Transverse colon (tissue), 4 donors: ENCODE measurements around the gene KRT39. TPM values are rescaled to one million over a fixed set of nuclear protein-coding genes. Genes with fewer than 3 reads are reported as not detected.

Experiments
- DNase-seq: peaks from one replicate; pipeline ENCODE4 v3.0.0-alpha.2; 2019
- H3K27ac ChIP-seq, 4 donors: fragments of 200-600 bp; sonication (generic); 2 replicates each; pipeline ENCODE4 v1.5.1; 2016 to 2018; ENCODE audit warnings: inconsistent platforms in 4 of 4
- H3K27me3 ChIP-seq: fragments of 200-600 bp; sonication (generic); 2 replicates; pipeline ENCODE4 v1.5.1; 2017; ENCODE audit warnings: inconsistent platforms
- H3K36me3 ChIP-seq, 4 donors: fragments of 200-600 bp; sonication (generic); 2 replicates each; pipeline ENCODE4 v1.5.1; 2017 to 2019; ENCODE audit warnings: inconsistent platforms in 4 of 4
- H3K4me1 ChIP-seq, 4 donors: fragments of 200-600 bp; sonication (generic); 2 replicates each; pipeline ENCODE4 v1.5.1; 2017 to 2020; ENCODE audit warnings: inconsistent platforms in 4 of 4
- H3K4me3 ChIP-seq, 4 donors: fragments of 200-600 bp; sonication (generic); 1 replicate in 1 of 4; 2 replicates in 3 of 4; pipeline versions ENCODE4 v1.5.1 to v1.6.1; 2017 to 2019; ENCODE audit warnings: inconsistent platforms in 4 of 4
- H3K9me3 ChIP-seq, 2 donors: fragments of 200-600 bp; sonication (generic); 2 replicates each; pipeline ENCODE4 v1.5.1; 2017 to 2019; ENCODE audit warnings: inconsistent platforms in 2 of 2
- EP300 ChIP-seq: sonication (generic); formaldehyde crosslinking; IDR thresholded peaks from one replicate; pipeline ENCODE4 v1.6.1; 2017; ENCODE audit warnings: antibody characterized with exemption, low read depth
- POLR2A ChIP-seq: fragments of 450-650 bp; IDR thresholded peaks from one replicate; pipeline ENCODE4 v1.6.1; 2016; ENCODE audit warnings: antibody characterized with exemption, mild to moderate bottlenecking, moderate library complexity
- POLR2AphosphoS5 ChIP-seq, 3 donors: sonication (generic); formaldehyde crosslinking; IDR thresholded peaks; one replicate each; pipeline ENCODE4 v1.6.1; 2016; ENCODE audit warnings: antibody characterized with exemption in 3 of 3
- WGBS, 2 donors: methylation state at CpG; one replicate each; pipeline ENCODE4 v1.1.5; 2018; ENCODE audit warnings: low coverage in 1 of 2; 5-methylcytosine and 5-hydroxymethylcytosine counted together
- in situ Hi-C, 4 donors: fragments of 200-750 bp; cut with MboI; loops; one replicate each; pipeline versions ENCODE4 v1.15.0 to v1.15.1; 2017; ENCODE audit warnings: low sequenced_read_pairs in 3 of 4, low pct_ligation_motif_present in 1 of 4, low pct_unique_long_range_greater_than_20kb in 1 of 4
- intact Hi-C: fragments of 100-400 bp; cut with DNase I; formaldehyde crosslinking; loops from one replicate; pipeline ENCODE4 v1.15.1; 2023; ENCODE audit warnings: low total_unique reads
- total RNA-seq, 4 donors: library from RNA; depleted of rRNA; stranded (reverse); fragments of >200 nt; gene quantifications; one replicate each; pipeline ENCODE4 v1.1.0, GENCODE V29; 2016
- TF ChIP-seq, protein P1 (sequence below), 5 experiments: fragments of 200-600 bp in 3 of 5; fragments of 450-650 bp in 2 of 5; sonication (generic) in 3 of 5; IDR thresholded peaks; 1 replicate in 2 of 5; 2 replicates in 3 of 5; pipeline ENCODE4 v1.5.1; 2016 to 2017; ENCODE audit warnings: antibody characterized with exemption in 5 of 5, inconsistent platforms in 3 of 5, mild to moderate bottlenecking in 2 of 5, moderate library complexity in 1 of 5

The KRT39 gene
- not detected for total RNA-seq

DNA sequence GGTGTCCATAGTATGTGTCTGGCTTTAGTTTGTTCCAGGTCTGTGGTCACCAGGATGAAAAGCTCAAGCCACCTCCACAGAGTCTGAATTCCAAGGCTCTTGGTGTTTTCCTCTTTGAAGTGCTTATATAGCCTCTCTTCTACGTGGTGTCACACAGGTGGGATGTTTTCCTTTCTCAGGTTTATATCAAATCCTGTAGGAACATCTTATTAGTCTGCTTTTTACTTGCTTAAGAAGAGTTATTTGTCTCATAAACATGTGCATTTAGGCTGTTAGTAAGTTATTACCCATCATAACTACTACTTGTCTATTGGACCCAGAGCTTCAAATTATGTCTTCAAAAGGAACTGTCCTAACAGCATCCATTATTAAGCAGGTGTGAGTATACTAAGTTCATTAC lies at the start of gene KRT39:
TSS of gene KRT39 (minus strand) at position 101 of the 400 bp plus-strand sequence. CDS start at position 9, 92 bp downstream.
- WGBS, 2 donors = 36 to 42% methylated on average over 1 of the region's 1 CpG
- Histone ChIP-seq H3K4me1 (no peaks in the 10 kb centered on the region), H3K27me3 (no peaks in the 10 kb centered on the region), H3K4me3 (no peak within 1 kb of the TSS), H3K27ac (no peak within 1 kb of the TSS), H3K9me3 (no peaks in the 10 kb centered on the region), H3K36me3 (no peaks in the 10 kb centered on the region)
- TF ChIP-seq, protein P1, sequence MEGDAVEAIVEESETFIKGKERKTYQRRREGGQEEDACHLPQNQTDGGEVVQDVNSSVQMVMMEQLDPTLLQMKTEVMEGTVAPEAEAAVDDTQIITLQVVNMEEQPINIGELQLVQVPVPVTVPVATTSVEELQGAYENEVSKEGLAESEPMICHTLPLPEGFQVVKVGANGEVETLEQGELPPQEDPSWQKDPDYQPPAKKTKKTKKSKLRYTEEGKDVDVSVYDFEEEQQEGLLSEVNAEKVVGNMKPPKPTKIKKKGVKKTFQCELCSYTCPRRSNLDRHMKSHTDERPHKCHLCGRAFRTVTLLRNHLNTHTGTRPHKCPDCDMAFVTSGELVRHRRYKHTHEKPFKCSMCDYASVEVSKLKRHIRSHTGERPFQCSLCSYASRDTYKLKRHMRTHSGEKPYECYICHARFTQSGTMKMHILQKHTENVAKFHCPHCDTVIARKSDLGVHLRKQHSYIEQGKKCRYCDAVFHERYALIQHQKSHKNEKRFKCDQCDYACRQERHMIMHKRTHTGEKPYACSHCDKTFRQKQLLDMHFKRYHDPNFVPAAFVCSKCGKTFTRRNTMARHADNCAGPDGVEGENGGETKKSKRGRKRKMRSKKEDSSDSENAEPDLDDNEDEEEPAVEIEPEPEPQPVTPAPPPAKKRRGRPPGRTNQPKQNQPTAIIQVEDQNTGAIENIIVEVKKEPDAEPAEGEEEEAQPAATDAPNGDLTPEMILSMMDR (IDR thresholded peaks at IDR 0.05) = no peak
- TF ChIP-seq EP300 (no peak), POLR2A (no peak), POLR2AphosphoS5 (IDR thresholded peaks at IDR 0.05) (no peak)
- in situ Hi-C loops = no loop called here
- intact Hi-C loops = no loop called here
- no peak for DNase-seq

DNA sequence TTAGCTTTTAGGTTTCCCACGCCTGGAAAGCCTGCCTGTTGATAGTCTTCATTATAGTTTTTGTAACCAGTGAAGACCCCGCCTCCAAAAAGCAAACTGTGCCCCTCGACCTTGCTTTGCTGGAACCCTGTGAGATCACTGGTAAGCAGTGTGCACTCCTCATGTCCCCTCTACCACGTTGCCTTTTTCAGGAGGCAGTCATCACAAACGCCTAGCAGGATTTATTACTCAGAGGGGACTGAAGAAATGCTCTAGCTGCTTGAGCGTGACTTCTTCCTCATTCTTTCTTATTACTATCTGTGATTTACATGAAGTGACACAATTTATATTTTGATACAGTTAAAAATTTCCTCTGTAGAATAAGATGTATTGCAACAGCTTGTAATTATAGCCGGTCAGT lies 48.7 kb upstream of the KRT39 start:
- 70 to 77% methylated on average over 4 to 7 of the region's 7 CpGs for WGBS, 2 donors
- no peaks in the 10 kb centered on the region for H3K36me3 ChIP-seq
- no peak overlapping the region for H3K4me3 ChIP-seq
- no peak overlapping the region for H3K27ac ChIP-seq
- in situ Hi-C loops = no loop called here
- no peak for TF ChIP-seq POLR2AphosphoS5 (IDR thresholded peaks at IDR 0.05)
- no peak for TF ChIP-seq POLR2A
- TF ChIP-seq, protein P1 (IDR thresholded peaks at IDR 0.05) = no peak
- no peak for TF ChIP-seq EP300
- DNase-seq = no peak
- no peaks in the 10 kb centered on the region for H3K9me3 ChIP-seq
- no peaks in the 10 kb centered on the region for H3K27me3 ChIP-seq
- intact Hi-C loops = no loop called here
- no peaks in the 10 kb centered on the region for H3K4me1 ChIP-seq

DNA sequence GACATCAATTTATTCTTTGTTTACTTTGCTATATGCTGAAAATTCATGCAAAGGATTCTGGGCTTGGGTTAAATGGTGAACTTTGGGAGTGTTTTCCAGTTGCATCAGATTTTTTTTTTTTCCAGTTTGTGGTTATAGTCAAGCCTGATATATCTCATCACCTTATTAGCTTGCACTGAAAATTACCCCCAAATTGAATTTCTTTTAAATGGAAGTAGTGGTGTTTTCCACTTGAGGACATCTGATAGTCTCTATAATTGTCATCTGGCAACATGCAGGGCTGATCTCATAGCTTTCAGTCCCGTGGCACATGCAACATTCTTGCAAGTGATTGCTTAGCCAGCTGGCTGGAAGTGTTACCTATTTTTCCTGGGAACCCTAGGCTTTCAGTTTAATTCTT lies 46.9 kb upstream of the KRT39 start:
- no peak overlapping the region for H3K4me3 ChIP-seq
- DNase-seq = no peak
- H3K27me3 ChIP-seq = no peaks in the 10 kb centered on the region
- TF ChIP-seq POLR2A = no peak
- no peak for TF ChIP-seq POLR2AphosphoS5 (IDR thresholded peaks at IDR 0.05)
- no peak for TF ChIP-seq EP300
- TF ChIP-seq, protein P1 (IDR thresholded peaks at IDR 0.05) = no peak
- no peak overlapping the region for H3K27ac ChIP-seq
- no peaks in the 10 kb centered on the region for H3K9me3 ChIP-seq
- 13 to 20% methylated on average over 1 of the region's 1 CpG for WGBS, 2 donors
- H3K36me3 ChIP-seq = no peaks in the 10 kb centered on the region
- no peaks in the 10 kb centered on the region for H3K4me1 ChIP-seq
- in situ Hi-C loops (no loop called here), intact Hi-C loops (no loop called here)

DNA sequence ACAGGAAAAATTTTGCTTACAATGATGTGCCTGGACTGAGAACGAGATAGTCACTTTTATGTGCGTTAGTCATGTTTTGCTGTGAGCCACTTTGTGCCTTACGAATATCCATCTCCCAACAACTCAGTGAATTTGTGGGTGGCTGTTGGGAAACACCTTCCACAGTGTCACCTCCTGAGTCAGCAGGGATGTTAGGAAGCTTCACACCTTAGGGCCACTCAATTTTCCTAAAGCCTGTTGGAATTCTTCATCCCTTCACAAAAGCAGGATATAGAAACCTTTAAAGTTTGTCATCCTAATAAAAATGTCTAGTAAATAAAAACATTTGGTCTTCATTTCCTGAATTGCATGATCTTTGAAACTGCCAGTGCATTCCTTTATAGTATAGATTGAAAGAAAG lies 46.4 kb upstream of the KRT39 start:
- no peaks in the 10 kb centered on the region for H3K36me3 ChIP-seq
- no peaks in the 10 kb centered on the region for H3K27me3 ChIP-seq
- in situ Hi-C loops = no loop called here
- no peak for DNase-seq
- intact Hi-C loops = no loop called here
- H3K4me1 ChIP-seq = no peaks in the 10 kb centered on the region
- H3K4me3 ChIP-seq = no peak overlapping the region
- 76% methylated on average over 3 of the region's 3 CpGs; no CpG with 5 or more reads in 1 of the 2 donors for WGBS, 2 donors
- H3K27ac ChIP-seq = no peak overlapping the region
- no peak for TF ChIP-seq EP300
- no peak for TF ChIP-seq POLR2AphosphoS5 (IDR thresholded peaks at IDR 0.05)
- no peak for TF ChIP-seq POLR2A
- TF ChIP-seq, protein P1 (IDR thresholded peaks at IDR 0.05) = no peak
- no peaks in the 10 kb centered on the region for H3K9me3 ChIP-seq
